HG03571 (cell line): ENCODE measurements around the gene CENPV.
"Not testable (repeated sequence)": the region's sequence is repeated elsewhere in the genome, so short reads cannot be mapped to it uniquely, and the experiment has no call there.

Experiments
- ATAC-seq: cut with Tn5 transposase; IDR thresholded peaks from one replicate; pipeline ENCODE4 v1.9.1; 2021; ENCODE audit not compliant: unreplicated experiment

The CENPV gene

DNA sequence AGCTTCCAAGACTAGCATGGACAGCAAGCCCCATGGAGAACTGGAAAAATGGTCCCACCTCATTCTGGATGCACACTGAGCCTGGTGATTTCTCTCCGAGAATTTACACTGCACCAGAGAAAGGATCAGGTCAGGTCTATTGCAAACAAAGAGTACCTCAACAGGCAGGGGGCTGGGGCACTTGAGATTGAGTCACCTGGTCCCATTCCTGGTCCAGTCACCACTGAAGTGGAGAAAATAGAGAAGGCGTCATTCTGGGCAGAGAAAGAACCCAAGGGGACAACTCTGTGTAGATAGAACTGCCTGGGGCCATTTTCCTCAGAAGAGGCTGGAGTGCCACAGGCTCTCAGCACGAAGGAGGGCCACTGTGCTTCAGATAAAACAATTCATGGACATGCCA is 38.4 kb downstream of the CENPV start:
- no peak for ATAC-seq

DNA sequence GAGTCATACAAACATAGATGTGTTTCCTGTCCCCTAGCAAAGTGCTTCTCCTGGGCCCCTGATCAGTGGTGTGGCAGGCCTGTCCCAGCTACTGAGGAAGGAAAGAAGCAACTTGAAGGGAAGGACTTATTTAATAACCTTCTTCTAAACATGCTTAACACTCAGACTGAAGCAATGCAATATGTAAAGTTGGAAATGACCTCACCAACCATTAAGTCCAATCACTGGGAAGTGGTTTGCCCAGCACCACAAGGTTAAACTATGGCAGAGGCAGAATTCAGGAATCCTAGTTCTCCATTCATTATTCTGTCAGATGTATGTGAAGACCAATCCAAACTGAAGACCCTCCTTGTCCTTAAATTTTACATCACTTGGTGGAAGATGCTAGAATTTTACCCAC is 39.1 kb downstream of the CENPV start:
- no peak for ATAC-seq

DNA sequence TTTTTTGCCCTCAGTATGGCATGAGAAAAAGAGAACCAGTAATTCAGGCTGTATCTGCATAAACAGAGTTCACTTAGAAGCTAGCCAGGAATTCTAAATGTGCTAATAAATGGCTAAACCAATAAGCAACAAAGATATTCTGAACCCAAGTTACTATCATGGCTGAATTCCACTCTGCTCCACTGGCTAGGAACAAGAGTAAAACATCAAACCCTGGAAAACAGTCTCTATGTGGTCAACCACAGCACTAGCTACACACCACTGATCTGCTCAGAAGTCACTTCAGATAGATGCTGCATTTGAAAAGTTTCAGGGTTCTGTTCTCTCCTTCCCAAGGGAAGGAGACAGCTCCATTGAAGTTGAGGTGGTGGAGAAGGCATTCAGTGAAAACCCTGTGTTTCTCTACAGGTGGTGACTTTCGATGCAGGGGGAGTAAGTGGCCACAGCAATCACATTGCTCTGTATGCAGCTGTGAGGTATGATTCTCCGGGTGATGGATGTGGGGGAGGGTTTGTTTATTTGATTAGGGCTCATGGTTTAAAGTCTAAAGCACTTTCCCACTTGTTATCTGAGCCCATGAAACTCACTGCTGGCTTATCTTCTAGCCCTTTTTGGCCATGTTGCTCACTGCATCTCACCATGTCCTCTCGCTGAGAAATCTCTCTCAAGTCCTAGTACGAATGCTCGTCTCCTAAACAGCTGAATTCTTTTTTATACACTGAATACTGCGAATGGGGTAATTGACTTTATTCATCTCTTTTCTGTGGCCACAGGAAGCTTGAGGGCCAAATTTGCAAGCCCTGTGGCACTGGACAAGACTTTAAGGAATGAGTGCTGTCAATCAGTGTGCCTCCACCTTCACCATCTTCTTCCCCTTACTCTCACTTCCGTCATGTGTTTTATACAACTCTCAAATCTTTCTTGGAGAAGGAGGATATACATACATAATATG is 39.9 kb downstream of the CENPV start:
- no peak for ATAC-seq

GRCh38 chr17:16312061-16312460 is 41.2 kb downstream of the CENPV start:
- ATAC-seq, result not testable (repeated sequence)

GRCh38 chr17:16306211-16306610 is 47.1 kb downstream of the CENPV start:
- no peak for ATAC-seq

DNA sequence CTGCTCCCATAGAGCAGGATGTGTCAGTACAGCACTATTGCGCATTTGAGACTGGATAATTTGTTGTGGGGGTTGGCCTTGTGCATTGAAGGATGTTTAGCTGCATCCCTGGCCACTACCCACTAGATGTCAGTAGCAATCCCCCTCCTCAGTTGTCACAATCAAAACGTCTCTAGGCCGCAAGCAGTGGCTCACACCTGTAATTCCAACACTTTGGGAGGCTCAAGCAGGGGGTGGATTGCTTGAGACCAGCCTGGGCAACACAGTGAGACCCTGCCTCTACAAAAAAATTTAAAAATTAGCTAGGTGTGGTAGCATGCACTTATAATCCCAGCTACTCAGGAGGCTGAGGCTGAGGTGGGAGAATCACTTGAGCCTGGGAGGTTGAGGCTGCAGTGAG is 48.4 kb downstream of the CENPV start:
- no peak for ATAC-seq

DNA sequence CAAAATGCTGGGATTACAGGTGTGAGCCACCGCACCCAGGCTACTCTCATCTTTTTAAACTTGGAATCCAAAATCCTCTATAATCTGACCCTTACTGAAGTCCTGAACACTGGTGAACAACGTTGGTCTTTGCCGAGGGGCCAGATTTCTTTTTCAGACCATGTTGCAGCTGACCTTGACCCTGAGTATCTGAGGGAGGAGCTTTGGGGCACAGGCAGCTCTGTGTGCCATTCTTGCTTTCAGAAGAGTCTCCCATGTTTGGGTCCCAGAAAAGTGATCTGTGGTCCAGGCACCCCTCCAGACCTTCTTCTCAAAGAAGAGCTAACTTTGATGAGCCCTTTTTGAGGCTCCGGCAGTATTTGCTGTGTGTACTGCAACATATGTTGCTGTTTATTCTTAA is 50.4 kb downstream of the CENPV start:
- ATAC-seq, result no peak

- ATAC-seq, result no peak
Observed at GRCh38 chr17:16301963-16302855, 51.1 kb downstream of the CENPV start.

- ATAC-seq, result no peak
Observed at GRCh38 chr17:16300554-16300953, 52.7 kb downstream of the CENPV start.

DNA sequence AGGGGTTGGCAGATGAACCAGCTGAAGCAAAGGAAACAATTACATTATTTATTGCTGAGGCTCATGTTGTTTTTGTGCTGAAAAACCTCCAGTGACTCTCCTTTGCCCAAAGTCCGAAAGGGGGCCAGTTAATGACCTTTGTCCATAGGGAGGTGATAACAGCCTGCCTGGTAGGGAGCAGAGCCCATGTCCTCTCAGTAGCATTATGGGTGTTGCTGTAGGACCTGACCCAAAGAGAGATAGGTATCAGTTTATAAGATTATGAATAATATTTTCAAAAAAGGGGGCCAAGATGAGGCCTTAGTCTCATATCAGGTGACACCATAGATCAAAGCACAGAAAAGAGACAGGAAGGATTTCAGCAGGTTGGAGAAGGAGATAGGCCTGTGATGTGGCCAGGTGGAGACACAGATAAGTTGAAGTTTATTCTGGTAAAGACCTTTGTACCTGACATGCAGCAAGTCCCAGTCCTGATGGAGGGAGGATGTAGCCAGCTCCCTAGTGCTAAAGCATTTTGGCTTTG is 55.1 kb downstream of the CENPV start:
- ATAC-seq, result no peak

DNA sequence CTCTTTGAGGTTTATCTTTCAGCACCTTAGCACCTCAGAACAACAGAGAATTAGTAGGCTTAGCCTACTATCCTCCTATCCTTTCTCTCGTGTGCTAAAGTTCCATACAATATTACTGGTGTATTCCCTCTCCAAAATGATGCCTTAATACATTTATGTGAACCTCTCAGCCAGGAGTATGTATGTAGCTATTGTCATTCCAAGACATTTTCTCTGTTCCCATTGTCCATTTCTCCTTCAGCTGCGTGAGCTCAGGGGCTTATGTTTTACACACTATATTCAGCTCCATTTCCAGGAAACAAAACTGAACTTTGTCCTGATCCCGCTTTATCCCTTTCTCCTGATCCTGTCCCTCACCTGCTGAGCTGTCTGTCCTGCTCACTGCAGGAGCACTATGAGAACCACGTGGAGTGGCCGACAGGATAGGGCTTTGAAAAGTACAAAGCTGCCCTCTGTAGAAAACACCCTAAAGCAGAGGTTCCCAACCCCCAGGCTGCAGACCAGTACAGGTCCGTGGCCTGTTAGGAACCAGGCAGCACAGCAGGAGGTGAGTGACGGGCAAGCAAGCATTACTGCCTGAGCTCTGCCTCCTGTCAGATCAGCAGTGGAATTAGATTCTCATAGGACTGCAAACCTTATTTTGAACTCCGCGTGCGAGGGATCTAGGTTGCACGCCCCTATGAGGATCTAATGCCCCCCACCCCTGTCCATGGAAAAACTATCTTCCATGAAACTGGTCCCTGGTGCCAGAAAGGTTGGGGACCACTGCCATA is 55.7 kb downstream of the CENPV start:
- ATAC-seq, result no peak

- ATAC-seq, result not testable (repeated sequence)
Observed at GRCh38 chr17:16296072-16296471, 57.2 kb downstream of the CENPV start.

GRCh38 chr17:16294560-16294959 is 58.7 kb downstream of the CENPV start:
- ATAC-seq, result no peak

- ATAC-seq, result no peak
Observed at GRCh38 chr17:16293931-16294330, 59.3 kb downstream of the CENPV start.
